Measurements from ENCODE around the gene HHAT.

DNA sequence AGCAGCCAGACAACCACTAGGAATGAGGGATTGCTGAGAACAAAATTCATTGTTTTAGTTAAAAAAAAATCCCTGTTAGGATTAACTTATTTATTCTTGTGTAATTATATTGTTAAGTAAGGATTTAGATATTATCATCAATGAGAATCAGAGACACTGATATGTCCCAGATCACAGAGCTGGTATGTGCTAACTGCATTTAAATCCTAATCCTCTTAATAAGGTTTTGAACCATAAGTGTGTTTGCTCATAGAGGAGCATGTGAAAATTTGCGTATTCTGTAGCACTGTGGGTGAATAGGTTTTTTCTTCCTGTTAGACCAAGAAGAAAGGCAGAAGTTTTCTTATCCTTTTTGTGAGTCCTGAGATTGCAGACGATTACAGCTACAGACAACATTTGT is 147.1 kb downstream of the HHAT start:
- no peak for TF ChIP-seq GTF2A2 (tag; IDR thresholded peaks at IDR 0.05)
- TF ChIP-seq, protein P1, sequence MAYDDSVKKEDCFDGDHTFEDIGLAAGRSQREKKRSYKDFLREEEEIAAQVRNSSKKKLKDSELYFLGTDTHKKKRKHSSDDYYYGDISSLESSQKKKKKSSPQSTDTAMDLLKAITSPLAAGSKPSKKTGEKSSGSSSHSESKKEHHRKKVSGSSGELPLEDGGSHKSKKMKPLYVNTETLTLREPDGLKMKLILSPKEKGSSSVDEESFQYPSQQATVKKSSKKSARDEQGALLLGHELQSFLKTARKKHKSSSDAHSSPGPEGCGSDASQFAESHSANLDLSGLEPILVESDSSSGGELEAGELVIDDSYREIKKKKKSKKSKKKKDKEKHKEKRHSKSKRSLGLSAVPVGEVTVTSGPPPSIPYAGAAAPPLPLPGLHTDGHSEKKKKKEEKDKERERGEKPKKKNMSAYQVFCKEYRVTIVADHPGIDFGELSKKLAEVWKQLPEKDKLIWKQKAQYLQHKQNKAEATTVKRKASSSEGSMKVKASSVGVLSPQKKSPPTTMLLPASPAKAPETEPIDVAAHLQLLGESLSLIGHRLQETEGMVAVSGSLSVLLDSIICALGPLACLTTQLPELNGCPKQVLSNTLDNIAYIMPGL (CRISPR knock-in tag; IDR thresholded peaks at IDR 0.05): no peak
- no peak for TF ChIP-seq RFX5 (IDR thresholded peaks at IDR 0.05; ENCODE audit: low read depth, low read length)
- TF ChIP-seq, protein P2, sequence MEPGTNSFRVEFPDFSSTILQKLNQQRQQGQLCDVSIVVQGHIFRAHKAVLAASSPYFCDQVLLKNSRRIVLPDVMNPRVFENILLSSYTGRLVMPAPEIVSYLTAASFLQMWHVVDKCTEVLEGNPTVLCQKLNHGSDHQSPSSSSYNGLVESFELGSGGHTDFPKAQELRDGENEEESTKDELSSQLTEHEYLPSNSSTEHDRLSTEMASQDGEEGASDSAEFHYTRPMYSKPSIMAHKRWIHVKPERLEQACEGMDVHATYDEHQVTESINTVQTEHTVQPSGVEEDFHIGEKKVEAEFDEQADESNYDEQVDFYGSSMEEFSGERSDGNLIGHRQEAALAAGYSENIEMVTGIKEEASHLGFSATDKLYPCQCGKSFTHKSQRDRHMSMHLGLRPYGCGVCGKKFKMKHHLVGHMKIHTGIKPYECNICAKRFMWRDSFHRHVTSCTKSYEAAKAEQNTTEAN (CRISPR knock-in tag; IDR thresholded peaks at IDR 0.05): no peak
- TF ChIP-seq, protein P3, sequence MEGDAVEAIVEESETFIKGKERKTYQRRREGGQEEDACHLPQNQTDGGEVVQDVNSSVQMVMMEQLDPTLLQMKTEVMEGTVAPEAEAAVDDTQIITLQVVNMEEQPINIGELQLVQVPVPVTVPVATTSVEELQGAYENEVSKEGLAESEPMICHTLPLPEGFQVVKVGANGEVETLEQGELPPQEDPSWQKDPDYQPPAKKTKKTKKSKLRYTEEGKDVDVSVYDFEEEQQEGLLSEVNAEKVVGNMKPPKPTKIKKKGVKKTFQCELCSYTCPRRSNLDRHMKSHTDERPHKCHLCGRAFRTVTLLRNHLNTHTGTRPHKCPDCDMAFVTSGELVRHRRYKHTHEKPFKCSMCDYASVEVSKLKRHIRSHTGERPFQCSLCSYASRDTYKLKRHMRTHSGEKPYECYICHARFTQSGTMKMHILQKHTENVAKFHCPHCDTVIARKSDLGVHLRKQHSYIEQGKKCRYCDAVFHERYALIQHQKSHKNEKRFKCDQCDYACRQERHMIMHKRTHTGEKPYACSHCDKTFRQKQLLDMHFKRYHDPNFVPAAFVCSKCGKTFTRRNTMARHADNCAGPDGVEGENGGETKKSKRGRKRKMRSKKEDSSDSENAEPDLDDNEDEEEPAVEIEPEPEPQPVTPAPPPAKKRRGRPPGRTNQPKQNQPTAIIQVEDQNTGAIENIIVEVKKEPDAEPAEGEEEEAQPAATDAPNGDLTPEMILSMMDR (IDR thresholded peaks at IDR 0.05 in 2 of 3, conservative IDR thresholded peaks at IDR 0.05 in 1 of 3; ENCODE audit: insufficient read depth in 2 of 3, low read depth in 1 of 3, low read length in 3 of 3): no peak
- no peak for TF ChIP-seq MAZ (CRISPR knock-in tag; conservative IDR thresholded peaks at IDR 0.05 in 1 of 2, IDR thresholded peaks at IDR 0.05 in 1 of 2)
- no peak for TF ChIP-seq POLR2A (conservative IDR thresholded peaks at IDR 0.05)
- TF ChIP-seq, protein P4, sequence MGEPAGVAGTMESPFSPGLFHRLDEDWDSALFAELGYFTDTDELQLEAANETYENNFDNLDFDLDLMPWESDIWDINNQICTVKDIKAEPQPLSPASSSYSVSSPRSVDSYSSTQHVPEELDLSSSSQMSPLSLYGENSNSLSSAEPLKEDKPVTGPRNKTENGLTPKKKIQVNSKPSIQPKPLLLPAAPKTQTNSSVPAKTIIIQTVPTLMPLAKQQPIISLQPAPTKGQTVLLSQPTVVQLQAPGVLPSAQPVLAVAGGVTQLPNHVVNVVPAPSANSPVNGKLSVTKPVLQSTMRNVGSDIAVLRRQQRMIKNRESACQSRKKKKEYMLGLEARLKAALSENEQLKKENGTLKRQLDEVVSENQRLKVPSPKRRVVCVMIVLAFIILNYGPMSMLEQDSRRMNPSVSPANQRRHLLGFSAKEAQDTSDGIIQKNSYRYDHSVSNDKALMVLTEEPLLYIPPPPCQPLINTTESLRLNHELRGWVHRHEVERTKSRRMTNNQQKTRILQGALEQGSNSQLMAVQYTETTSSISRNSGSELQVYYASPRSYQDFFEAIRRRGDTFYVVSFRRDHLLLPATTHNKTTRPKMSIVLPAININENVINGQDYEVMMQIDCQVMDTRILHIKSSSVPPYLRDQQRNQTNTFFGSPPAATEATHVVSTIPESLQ (CRISPR knock-in tag; IDR thresholded peaks at IDR 0.05): no peak
- no peak for TF ChIP-seq POLR2AphosphoS5 (IDR thresholded peaks at IDR 0.05; ENCODE audit: control insufficient read depth, insufficient read depth, low read depth, low read length)
- TF ChIP-seq, protein P5, sequence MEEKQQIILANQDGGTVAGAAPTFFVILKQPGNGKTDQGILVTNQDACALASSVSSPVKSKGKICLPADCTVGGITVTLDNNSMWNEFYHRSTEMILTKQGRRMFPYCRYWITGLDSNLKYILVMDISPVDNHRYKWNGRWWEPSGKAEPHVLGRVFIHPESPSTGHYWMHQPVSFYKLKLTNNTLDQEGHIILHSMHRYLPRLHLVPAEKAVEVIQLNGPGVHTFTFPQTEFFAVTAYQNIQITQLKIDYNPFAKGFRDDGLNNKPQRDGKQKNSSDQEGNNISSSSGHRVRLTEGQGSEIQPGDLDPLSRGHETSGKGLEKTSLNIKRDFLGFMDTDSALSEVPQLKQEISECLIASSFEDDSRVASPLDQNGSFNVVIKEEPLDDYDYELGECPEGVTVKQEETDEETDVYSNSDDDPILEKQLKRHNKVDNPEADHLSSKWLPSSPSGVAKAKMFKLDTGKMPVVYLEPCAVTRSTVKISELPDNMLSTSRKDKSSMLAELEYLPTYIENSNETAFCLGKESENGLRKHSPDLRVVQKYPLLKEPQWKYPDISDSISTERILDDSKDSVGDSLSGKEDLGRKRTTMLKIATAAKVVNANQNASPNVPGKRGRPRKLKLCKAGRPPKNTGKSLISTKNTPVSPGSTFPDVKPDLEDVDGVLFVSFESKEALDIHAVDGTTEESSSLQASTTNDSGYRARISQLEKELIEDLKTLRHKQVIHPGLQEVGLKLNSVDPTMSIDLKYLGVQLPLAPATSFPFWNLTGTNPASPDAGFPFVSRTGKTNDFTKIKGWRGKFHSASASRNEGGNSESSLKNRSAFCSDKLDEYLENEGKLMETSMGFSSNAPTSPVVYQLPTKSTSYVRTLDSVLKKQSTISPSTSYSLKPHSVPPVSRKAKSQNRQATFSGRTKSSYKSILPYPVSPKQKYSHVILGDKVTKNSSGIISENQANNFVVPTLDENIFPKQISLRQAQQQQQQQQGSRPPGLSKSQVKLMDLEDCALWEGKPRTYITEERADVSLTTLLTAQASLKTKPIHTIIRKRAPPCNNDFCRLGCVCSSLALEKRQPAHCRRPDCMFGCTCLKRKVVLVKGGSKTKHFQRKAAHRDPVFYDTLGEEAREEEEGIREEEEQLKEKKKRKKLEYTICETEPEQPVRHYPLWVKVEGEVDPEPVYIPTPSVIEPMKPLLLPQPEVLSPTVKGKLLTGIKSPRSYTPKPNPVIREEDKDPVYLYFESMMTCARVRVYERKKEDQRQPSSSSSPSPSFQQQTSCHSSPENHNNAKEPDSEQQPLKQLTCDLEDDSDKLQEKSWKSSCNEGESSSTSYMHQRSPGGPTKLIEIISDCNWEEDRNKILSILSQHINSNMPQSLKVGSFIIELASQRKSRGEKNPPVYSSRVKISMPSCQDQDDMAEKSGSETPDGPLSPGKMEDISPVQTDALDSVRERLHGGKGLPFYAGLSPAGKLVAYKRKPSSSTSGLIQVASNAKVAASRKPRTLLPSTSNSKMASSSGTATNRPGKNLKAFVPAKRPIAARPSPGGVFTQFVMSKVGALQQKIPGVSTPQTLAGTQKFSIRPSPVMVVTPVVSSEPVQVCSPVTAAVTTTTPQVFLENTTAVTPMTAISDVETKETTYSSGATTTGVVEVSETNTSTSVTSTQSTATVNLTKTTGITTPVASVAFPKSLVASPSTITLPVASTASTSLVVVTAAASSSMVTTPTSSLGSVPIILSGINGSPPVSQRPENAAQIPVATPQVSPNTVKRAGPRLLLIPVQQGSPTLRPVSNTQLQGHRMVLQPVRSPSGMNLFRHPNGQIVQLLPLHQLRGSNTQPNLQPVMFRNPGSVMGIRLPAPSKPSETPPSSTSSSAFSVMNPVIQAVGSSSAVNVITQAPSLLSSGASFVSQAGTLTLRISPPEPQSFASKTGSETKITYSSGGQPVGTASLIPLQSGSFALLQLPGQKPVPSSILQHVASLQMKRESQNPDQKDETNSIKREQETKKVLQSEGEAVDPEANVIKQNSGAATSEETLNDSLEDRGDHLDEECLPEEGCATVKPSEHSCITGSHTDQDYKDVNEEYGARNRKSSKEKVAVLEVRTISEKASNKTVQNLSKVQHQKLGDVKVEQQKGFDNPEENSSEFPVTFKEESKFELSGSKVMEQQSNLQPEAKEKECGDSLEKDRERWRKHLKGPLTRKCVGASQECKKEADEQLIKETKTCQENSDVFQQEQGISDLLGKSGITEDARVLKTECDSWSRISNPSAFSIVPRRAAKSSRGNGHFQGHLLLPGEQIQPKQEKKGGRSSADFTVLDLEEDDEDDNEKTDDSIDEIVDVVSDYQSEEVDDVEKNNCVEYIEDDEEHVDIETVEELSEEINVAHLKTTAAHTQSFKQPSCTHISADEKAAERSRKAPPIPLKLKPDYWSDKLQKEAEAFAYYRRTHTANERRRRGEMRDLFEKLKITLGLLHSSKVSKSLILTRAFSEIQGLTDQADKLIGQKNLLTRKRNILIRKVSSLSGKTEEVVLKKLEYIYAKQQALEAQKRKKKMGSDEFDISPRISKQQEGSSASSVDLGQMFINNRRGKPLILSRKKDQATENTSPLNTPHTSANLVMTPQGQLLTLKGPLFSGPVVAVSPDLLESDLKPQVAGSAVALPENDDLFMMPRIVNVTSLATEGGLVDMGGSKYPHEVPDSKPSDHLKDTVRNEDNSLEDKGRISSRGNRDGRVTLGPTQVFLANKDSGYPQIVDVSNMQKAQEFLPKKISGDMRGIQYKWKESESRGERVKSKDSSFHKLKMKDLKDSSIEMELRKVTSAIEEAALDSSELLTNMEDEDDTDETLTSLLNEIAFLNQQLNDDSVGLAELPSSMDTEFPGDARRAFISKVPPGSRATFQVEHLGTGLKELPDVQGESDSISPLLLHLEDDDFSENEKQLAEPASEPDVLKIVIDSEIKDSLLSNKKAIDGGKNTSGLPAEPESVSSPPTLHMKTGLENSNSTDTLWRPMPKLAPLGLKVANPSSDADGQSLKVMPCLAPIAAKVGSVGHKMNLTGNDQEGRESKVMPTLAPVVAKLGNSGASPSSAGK (IDR thresholded peaks at IDR 0.05): no peak
- no peak for TF ChIP-seq ZNF316 (IDR thresholded peaks at IDR 0.05)
- no peak for TF ChIP-seq ZSCAN29 (IDR thresholded peaks at IDR 0.05)
